ENCODE measurements around the gene AMOT.

The AMOT gene

DNA sequence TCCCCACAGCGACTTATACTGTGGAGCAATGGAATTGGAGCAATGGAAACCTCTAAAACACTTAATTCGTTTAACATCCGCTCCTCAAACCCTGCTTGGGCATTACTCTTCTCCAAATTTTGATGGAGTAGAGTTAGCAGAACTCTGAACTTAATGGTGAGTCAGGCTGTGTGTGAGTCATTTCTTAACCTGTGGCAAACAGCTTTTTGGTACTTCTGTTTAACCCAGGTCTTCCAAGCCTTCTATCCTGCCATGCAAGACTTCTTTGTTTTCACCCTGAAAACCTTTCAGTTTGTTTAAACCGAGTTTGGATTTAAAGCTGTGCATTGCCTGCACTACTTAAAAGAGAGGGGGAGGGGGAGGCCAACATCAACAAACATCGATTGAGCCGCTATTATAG lies 3.6 kb upstream of the AMOT start:
- no peak overlapping the region for H3K4me3 ChIP-seq (ENCODE audit: insufficient read depth, low read length, poor library complexity, severe bottlenecking)
- H2AFZ ChIP-seq (ENCODE audit: low read depth, low read length, severe bottlenecking): no peak overlapping the region
- H4K20me1 ChIP-seq (ENCODE audit: low read depth, low read length): no peaks in the 10 kb centered on the region
- no peak overlapping the region for H3K27ac ChIP-seq (ENCODE audit: low read depth, low read length)
- H3K9me2 ChIP-seq (replicated peaks; ENCODE audit: insufficient read depth, low read length): no peaks in the 10 kb centered on the region
- H3K4me2 ChIP-seq (ENCODE audit: low read depth, low read length, poor library complexity, severe bottlenecking): no peak overlapping the region
- H3K36me3 ChIP-seq (ENCODE audit: low read length): no peaks in the 10 kb centered on the region
- H3F3A ChIP-seq (ENCODE audit: insufficient read depth): no peaks in the 10 kb centered on the region
- H3K27me3 ChIP-seq (ENCODE audit: low read length): no peaks in the 10 kb centered on the region
- no peak overlapping the region for H3K9ac ChIP-seq (ENCODE audit: low read length)
- H3K79me2 ChIP-seq (ENCODE audit: insufficient read depth, low read length): no peaks in the 10 kb centered on the region
- TF ChIP-seq, protein P1, sequence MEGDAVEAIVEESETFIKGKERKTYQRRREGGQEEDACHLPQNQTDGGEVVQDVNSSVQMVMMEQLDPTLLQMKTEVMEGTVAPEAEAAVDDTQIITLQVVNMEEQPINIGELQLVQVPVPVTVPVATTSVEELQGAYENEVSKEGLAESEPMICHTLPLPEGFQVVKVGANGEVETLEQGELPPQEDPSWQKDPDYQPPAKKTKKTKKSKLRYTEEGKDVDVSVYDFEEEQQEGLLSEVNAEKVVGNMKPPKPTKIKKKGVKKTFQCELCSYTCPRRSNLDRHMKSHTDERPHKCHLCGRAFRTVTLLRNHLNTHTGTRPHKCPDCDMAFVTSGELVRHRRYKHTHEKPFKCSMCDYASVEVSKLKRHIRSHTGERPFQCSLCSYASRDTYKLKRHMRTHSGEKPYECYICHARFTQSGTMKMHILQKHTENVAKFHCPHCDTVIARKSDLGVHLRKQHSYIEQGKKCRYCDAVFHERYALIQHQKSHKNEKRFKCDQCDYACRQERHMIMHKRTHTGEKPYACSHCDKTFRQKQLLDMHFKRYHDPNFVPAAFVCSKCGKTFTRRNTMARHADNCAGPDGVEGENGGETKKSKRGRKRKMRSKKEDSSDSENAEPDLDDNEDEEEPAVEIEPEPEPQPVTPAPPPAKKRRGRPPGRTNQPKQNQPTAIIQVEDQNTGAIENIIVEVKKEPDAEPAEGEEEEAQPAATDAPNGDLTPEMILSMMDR (IDR thresholded peaks at IDR 0.05; ENCODE audit: insufficient read depth, low read length, poor library complexity, severe bottlenecking): no peak
- TF ChIP-seq EZH2phosphoT487 (conservative IDR thresholded peaks at IDR 0.05; ENCODE audit: low read length): no peak
- H3K9me3 ChIP-seq (ENCODE audit: insufficient read depth, low read length): no peaks in the 10 kb centered on the region

DNA sequence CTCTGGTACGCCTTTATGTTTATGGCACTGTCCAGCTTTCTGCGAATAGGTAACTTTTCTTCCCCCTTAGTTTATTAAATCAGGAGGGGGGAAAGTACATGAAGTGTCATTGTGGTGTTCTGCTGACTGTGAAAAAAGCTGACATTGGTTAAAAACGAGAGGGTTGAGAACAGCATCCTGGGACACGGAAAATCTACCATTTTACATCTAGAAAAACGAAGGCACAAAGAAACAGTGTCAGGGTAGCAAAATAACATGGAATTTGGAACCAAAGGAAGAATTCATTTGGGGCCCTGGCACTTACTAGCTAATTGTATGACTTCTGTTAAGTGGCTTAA lies 1.2 kb upstream of the AMOT start:
- Histone ChIP-seq H3K27ac (ENCODE audit: low read depth, low read length) (no peak overlapping the region), H3K4me2 (ENCODE audit: low read depth, low read length, poor library complexity, severe bottlenecking) (peak overlapping the region; percentile 63), H4K20me1 (ENCODE audit: low read depth, low read length) (no peaks in the 10 kb centered on the region), H3K36me3 (ENCODE audit: low read length) (no peaks in the 10 kb centered on the region), H3K9me3 (ENCODE audit: insufficient read depth, low read length) (no peaks in the 10 kb centered on the region), H3K79me2 (ENCODE audit: insufficient read depth, low read length) (no peaks in the 10 kb centered on the region), H3F3A (ENCODE audit: insufficient read depth) (no peaks in the 10 kb centered on the region), H2AFZ (ENCODE audit: low read depth, low read length, severe bottlenecking) (no peak overlapping the region), H3K9me2 (replicated peaks; ENCODE audit: insufficient read depth, low read length) (no peaks in the 10 kb centered on the region), H3K9ac (ENCODE audit: low read length) (peak overlapping the region; percentile 26), H3K27me3 (ENCODE audit: low read length) (no peaks in the 10 kb centered on the region), H3K4me3 (ENCODE audit: insufficient read depth, low read length, poor library complexity, severe bottlenecking) (peak overlapping the region; percentile 54)
- TF ChIP-seq, protein P1 (IDR thresholded peaks at IDR 0.05; ENCODE audit: insufficient read depth, low read length, poor library complexity, severe bottlenecking): no peak
- TF ChIP-seq EZH2phosphoT487 (conservative IDR thresholded peaks at IDR 0.05; ENCODE audit: low read length): no peak

DNA sequence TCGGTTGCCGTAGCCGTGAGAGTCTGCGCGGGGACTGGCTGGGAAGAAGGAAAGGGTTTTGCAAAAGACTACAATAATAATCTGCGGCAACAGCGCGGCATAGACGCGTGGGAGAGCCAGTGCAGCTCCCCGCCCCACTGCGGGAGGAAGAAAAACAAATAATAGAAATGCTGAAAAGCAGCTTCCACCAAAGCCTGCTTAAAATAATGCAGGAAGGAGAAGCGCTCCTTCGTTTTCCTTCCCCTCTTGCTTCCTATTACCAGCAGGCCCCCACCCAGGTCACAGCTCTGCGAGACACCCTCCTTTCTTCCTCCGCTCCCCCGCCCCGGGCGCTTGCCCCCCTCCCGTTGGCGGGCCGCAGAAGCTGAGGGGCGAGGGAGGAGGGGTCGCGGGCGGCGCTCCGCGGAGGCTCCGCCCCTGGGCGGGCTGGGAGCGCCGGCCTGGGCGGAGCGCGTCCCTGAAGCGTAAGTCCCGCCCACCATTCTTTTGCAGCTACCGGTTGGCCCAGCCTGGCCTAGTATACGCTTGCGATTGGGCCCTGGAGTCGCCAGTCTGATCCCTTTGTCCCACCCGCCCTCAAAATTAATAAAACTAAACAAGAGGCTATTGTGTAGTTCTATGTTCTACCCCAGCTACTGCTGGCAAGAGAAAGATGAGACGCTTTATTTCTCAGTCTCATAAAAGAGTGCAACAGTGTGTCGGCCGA lies 636 bp upstream of the AMOT start:
- no peaks in the 10 kb centered on the region for H3K79me2 ChIP-seq (ENCODE audit: insufficient read depth, low read length)
- H3K9ac ChIP-seq (ENCODE audit: low read length): peak overlapping the region; percentile 50
- H3K4me2 ChIP-seq (ENCODE audit: low read depth, low read length, poor library complexity, severe bottlenecking): peak overlapping the region; percentile 63

More for the DNA sequence above, 636 bp upstream of the AMOT start:
- Histone ChIP-seq H4K20me1 (ENCODE audit: low read depth, low read length) (no peaks in the 10 kb centered on the region), H3K9me3 (ENCODE audit: insufficient read depth, low read length) (no peaks in the 10 kb centered on the region), H3K27me3 (ENCODE audit: low read length) (no peaks in the 10 kb centered on the region), H3K27ac (ENCODE audit: low read depth, low read length) (no peak overlapping the region), H3F3A (ENCODE audit: insufficient read depth) (no peaks in the 10 kb centered on the region), H3K9me2 (replicated peaks; ENCODE audit: insufficient read depth, low read length) (no peaks in the 10 kb centered on the region), H3K4me3 (ENCODE audit: insufficient read depth, low read length, poor library complexity, severe bottlenecking) (peak overlapping the region; percentile 54), H2AFZ (ENCODE audit: low read depth, low read length, severe bottlenecking) (peak overlapping the region; percentile 88), H3K36me3 (ENCODE audit: low read length) (no peaks in the 10 kb centered on the region)
- TF ChIP-seq, protein P1 (IDR thresholded peaks at IDR 0.05; ENCODE audit: insufficient read depth, low read length, poor library complexity, severe bottlenecking): no peak
- no peak for TF ChIP-seq EZH2phosphoT487 (conservative IDR thresholded peaks at IDR 0.05; ENCODE audit: low read length)

Measured in SU-DHL-6 (cell line).